Head of caudate nucleus (tissue), 42 donors: ENCODE measurements around the gene UBE2E1.

Experiments used
- DNase-seq, 42 donors: peaks; one replicate each; pipeline versions ENCODE4 v3.0.0 to v3.0.0-alpha.2; 2020 to 2021; ENCODE audit warnings: mixed read lengths in 7 of 42
- intact Hi-C: fragments of 100-400 bp; cut with DNase I; formaldehyde crosslinking; loops from one replicate; pipeline ENCODE4 v1.15.0; 2022

UBE2E1 gene

GRCh38 chr3:23805633-23806533 is at the start of gene UBE2E1:
Gene UBE2E1 (plus strand): TSS chr3:23805955. CDS start chr3:23807270, 1,315 bp downstream.
- peak in 41 of 42 donors; percentile 44 to 87 (median 68) for DNase-seq
- intact Hi-C loops, result no loop called here

GRCh38 chr3:23756206-23756840 is 49.4 kb upstream of the UBE2E1 start:
- intact Hi-C loops, result no loop called here

DNA sequence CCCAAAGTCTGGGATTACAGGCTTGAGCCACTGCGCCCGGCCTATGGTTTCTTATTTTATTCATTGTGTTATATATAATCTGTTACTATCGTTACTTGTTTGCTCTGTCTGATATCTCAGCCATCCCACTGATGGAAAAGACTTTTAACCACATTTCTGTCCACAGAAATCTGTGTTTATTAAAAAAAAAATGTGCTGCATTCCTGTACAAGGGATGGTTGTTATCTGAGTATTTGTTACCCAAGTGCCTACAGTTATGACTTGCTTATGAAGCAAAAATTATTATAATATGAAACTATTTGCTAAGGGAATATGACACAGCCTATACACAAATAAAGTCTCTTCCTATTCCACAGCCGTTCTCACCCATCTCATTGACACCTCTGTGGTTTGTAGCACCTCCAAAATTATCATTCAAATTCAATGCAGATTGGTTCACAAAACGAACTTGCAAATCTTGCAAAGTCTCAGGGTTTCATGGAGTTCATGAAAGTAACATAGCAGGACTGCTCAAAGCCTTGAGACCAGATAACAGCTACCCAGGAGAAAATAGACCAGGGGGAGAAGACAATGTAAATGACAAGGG is 47.4 kb upstream of the UBE2E1 start:
- intact Hi-C loops, result no loop called here
- no peak for DNase-seq

More at GRCh38 chr3:23756206-23756840, 49.4 kb upstream of the UBE2E1 start:
- no peak for DNase-seq

DNA sequence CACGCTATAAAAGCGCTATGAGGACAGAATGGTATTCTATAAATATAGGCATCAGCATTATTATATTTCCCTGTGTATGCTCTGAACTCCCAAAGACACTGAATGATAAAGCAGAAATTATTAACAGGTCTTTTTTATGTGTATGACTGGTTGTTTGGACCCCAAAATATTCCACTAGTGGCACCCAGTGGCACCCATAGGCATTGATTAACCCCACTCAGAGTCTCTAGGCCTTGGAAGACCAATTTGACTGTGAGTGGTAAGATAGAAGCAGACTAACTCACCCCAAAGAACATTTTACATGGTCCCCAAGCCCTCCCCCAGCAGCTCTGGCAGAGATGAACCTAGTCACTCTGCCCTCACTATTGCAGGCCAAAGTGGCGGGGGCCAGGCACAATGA is 45.4 kb upstream of the UBE2E1 start:
- DNase-seq, result no peak
- intact Hi-C loops, result no loop called here

- DNase-seq, result no peak
- intact Hi-C loops, result no loop called here
Measured at GRCh38 chr3:23760871-23761373, 44.8 kb upstream of the UBE2E1 start.

- intact Hi-C loops, result no loop called here
- DNase-seq, result no peak
Measured at GRCh38 chr3:23761440-23761896, 44.3 kb upstream of the UBE2E1 start.

DNA sequence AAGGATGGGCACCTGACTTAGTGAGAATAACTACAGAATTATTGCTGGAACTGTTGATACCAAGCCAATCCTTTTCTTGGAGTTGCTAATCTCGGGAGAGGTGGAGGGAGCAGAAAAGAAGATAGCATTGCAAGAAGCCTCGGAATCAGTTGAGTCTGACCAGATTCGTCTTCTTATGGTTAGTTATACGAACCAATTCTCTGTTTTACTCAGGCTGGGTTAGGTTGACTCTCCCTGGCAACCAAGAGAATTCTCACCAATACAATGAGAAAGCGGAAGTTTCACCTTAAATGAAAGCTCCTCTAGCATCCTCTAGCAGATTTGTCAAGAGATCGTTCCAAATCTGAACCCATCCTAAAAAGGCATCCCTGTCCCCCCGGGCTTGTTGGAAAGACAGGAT is 43.5 kb upstream of the UBE2E1 start:
- intact Hi-C loops, result no loop called here
- DNase-seq, result no peak

- DNase-seq, result peak in 4 of 42 donors; percentile 14 to 46 (median 29)
- intact Hi-C loops, result no loop called here
Measured at GRCh38 chr3:23762759-23763477, 42.8 kb upstream of the UBE2E1 start.

GRCh38 chr3:23764407-23764806 is 41.3 kb upstream of the UBE2E1 start:
- intact Hi-C loops, result no loop called here
- no peak for DNase-seq

GRCh38 chr3:23767546-23767945 is 38.2 kb upstream of the UBE2E1 start:
- intact Hi-C loops, result no loop called here
- DNase-seq, result no peak

GRCh38 chr3:23775254-23775909 is 30.4 kb upstream of the UBE2E1 start:
- intact Hi-C loops, result no loop called here
- no peak for DNase-seq

DNA sequence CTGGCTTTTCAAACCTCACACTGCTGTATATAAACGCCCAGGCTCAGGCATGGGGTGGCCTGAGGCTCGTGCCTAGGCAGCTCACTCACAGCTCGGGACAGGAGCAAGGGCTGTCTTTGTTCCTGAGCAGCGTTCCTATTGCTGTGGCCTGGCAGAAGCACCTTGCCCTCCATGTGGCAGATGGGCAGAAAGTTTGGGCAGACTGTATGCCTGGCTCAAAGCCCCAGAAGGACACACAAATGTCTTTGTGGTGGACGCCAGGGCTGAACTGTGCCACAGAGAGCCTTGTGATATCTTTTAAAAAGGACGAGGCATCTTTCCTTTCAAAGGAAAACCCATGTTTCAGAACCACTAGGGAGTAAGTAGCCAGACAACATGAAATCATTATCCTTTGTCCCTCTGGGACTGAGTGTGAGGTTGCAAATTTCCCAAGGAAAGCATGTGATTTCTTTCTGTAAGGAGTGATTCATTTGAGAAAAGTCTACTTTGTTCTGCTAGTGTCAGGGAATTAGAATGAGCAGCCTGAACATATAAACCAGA is 29.3 kb upstream of the UBE2E1 start:
- peak in 31 of 42 donors; percentile 5 to 58 (median 26) for DNase-seq
- intact Hi-C loops, result no loop called here

GRCh38 chr3:23778446-23778845 is 27.3 kb upstream of the UBE2E1 start:
- no peak for DNase-seq
- intact Hi-C loops, result no loop called here

- DNase-seq, result no peak
- intact Hi-C loops, result no loop called here
Measured at GRCh38 chr3:23779841-23780240, 25.9 kb upstream of the UBE2E1 start.

DNA sequence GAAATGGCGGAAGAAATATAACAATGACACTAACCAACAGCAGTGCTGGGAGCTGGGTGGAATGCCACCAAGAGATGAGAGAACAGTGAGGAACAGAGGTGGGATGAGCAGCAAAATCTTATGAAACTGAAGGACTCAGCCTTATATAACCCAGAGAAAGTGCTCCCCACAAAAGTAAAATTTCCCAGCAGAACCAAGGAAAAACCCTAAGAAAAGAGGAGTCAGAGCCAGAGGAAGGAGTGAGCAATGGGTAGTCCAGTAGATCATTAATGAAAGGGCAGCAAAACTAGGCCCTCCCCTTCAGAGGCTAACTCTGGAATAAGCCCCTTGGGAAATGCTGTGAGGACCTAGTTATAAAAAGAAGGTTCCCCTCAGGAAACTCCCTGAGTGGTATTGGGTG is 24.7 kb upstream of the UBE2E1 start:
- intact Hi-C loops, result no loop called here
- no peak for DNase-seq

- intact Hi-C loops, result no loop called here
- no peak for DNase-seq
Measured at GRCh38 chr3:23781871-23782270, 23.9 kb upstream of the UBE2E1 start.

DNA sequence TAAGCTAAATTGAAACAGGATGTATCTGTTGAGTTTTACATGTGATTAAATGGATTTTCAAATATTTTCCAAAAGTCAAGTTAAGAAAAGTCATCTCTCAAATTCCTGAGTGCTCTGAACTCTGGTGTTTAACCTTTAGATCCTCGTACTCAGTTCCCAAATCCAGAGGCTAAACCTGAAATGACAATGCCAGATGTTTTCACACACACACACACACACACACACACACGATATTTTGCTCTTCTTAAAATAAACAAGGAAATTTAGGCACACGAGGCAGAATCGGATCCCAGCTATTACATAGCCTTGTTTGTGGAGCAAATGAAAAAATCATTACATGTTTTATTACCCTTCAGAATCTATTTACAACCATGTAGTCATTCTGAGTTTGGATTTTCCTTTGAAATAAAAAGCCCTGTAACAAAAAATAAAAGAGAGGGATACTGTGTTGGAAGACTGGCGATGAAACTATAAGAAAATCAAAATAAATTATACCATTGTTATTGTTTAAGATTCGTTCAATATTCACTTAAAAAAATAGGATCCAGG is 20.6 kb upstream of the UBE2E1 start:
- intact Hi-C loops, result no loop called here
- no peak for DNase-seq

- DNase-seq, result no peak
- intact Hi-C loops, result no loop called here
Measured at GRCh38 chr3:23785882-23786281, 19.9 kb upstream of the UBE2E1 start.
